SK-MEL-5 (cell line): ENCODE results near the gene TMEM184A. TPM values are rescaled to one million over a fixed set of nuclear protein-coding genes. Genes with fewer than 3 reads are reported as not detected.
"Not testable (repeated sequence)": the region's sequence is repeated elsewhere in the genome, so short reads cannot be mapped to it uniquely, and the experiment has no call there.

Experiments
- DNase-seq: peaks from one replicate; pipeline ENCODE4 v3.0.0-alpha.2; 2016; ENCODE audit warnings: low read depth, low spot score
- in situ Hi-C: cut with HindIII; loops from 2 replicates; pipeline ENCODE4 v1.10.0; 2016; ENCODE audit warnings: low sequenced_read_pairs, high pct_unique_total_duplicates, low pct_unique_long_range_greater_than_20kb
- total RNA-seq: library from RNA; depleted of rRNA; stranded (reverse); fragments of >200 nt; shearing (Covaris generic); gene quantifications from 2 replicates; pipeline ENCODE4 v1.2.3, GENCODE V29; 2014

Gene TMEM184A
- total RNA-seq, 1 experiment from 2014 or later, result 0.16 TPM

DNA sequence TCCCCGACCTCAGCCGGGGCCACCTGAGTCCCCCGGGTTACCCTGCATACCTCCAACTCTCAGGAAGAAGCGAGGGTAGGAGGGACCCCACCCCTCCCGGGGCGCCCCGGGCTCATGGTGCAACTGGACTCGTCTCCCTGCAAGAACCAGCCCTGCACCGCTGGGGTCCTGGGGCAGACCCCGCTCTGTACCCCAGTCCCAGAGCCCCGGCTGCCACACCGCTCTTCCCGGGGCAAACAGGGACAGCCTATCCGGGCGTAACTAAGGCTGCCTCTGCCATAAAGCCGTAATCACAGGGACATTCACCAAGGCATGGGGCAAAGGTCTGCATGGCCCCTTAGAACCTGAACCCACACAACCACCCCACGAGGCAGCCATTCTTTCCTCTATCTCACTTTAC is 32.2 kb downstream of the TMEM184A start:
- DNase-seq, result no peak
- in situ Hi-C loops, result no loop called here

GRCh38 chr7:1523208-1523607 is 32.8 kb downstream of the TMEM184A start:
- DNase-seq, result no peak
- in situ Hi-C loops, result no loop called here

DNA sequence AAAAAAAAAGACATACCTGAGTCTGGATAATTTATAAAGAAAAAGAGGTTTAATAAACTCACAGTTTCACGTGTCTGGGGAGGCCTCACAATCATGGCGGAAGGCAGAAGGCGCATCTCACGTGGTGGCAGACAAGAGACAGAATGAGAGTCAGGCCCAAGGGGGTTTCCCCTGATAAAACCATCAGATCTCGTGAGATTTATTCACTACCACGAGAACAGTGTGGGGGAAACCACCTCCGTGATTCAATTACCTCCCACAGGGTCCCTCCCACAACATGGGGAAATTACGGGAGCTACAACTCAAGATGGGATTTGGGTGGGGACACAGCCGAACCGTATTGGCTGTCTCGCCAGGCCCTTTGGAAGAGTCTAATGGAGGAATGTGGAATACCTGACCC is 34.5 kb downstream of the TMEM184A start:
- in situ Hi-C loops, result no loop called here
- DNase-seq, result no peak

- peak; percentile 87 for DNase-seq
- in situ Hi-C loops, result no loop called here
Observed at GRCh38 chr7:1520539-1521234, 35.3 kb downstream of the TMEM184A start.

DNA sequence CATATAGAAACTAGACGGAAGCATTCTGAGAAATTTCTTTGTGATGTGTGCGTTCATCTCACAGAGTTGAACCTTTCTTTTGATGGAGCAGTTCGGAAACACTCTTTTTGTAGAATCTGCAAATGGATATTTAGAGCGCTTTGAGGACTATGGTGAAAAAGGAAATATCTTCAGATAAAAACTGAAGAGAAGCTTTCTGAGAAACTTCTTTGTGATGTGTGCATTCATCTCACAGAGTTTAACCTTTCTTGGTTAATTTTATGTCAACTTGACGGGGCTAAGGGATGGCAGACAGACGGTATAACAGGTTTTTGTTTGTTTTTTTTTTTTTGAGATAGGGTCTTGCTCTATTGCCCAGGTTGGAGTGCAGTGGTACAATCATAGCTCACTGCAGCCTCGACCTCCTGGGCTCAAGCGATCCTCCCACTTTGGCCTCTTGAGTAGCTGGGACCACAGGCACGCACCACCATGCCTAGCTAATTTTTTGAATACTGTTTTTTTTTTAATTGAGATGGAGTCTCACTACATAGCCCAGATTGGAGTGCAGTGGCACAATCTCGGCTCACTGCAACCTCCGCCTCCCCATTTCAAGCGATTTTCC is 36.6 kb downstream of the TMEM184A start:
- in situ Hi-C loops, DNase-seq: not testable (repeated sequence)

DNA sequence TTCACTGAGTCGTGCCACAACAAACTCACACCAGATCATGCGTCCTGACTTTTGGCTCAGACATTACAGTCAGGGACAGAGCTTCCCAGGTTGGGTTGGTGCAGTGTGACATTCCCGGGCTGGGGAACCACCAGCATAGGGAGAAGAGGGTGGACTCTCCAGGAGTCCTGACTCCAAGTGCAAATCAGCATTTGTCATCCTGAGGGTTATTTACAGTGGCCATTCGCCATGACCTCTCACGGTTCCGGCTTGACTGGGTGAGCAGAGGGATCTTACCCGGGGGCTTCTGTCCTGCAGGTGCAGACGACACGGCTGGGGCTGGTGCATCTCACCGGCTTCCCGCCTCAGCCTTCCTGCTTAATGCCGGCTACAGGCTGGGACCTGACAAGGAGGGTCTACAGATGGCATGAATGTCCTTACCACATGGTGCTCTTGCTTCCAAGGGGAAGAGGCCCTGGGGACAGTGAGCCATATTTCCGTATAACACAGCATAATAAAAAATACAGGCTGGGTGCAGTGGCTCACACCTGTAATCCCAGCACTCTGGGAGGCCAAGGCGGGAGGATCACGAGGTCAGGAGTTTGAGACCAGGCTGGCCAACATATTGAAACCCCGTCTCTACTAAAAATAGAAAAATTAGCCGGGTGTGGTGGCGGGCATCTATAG is 39.3 kb downstream of the TMEM184A start:
- DNase-seq, result no peak
- in situ Hi-C loops, result no loop called here

DNA sequence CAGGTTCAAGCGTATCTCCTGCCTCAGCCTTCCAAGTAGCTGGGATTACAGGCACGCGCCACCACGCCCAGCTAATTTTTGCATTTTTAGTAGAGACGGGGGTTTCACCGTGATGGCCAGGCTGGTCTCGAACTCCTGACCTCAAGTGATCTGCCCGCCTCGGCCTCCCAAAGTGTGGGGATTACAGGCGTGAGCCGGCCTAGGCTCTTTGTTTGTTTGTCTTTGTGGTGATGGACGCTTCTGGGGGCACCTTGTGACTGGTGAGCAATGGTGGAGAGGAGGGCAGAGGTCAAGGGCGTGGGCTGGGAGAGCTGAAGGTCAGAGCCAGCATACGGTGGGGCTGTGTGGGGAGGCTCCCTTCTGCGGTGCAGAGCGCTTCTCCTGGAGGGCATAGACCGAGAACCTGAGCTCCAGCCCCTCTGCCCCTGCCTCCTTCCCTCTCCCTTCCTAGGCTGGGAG is 40.5 kb downstream of the TMEM184A start:
- in situ Hi-C loops, DNase-seq: not testable (repeated sequence)

- no peak for DNase-seq
- in situ Hi-C loops, result no loop called here
Observed at GRCh38 chr7:1514995-1515401, 41.0 kb downstream of the TMEM184A start.

DNA sequence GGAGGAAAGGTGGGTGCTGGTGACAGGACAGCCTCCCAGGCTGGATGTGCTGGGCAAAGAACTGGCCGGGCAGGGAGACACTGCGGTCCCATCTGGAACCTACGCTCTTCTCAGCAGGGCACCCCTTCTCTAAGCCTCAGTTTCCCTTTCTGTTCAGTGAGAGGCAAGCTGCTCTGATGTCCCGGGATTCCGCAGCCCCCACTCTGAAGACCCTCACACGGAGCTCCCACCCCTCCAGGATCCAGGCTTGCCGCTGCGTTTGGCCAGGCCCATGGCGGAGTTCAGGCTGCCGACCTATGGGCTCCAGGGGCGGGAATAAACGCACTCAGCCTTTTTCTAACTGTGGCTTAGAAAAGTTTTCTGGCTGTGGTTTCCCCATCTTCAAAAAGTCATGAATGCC is 41.6 kb downstream of the TMEM184A start:
- no peak for DNase-seq
- in situ Hi-C loops, result no loop called here

GRCh38 chr7:1513657-1514095 is 42.3 kb downstream of the TMEM184A start:
- peak; percentile 58 for DNase-seq
- in situ Hi-C loops, result no loop called here

DNA sequence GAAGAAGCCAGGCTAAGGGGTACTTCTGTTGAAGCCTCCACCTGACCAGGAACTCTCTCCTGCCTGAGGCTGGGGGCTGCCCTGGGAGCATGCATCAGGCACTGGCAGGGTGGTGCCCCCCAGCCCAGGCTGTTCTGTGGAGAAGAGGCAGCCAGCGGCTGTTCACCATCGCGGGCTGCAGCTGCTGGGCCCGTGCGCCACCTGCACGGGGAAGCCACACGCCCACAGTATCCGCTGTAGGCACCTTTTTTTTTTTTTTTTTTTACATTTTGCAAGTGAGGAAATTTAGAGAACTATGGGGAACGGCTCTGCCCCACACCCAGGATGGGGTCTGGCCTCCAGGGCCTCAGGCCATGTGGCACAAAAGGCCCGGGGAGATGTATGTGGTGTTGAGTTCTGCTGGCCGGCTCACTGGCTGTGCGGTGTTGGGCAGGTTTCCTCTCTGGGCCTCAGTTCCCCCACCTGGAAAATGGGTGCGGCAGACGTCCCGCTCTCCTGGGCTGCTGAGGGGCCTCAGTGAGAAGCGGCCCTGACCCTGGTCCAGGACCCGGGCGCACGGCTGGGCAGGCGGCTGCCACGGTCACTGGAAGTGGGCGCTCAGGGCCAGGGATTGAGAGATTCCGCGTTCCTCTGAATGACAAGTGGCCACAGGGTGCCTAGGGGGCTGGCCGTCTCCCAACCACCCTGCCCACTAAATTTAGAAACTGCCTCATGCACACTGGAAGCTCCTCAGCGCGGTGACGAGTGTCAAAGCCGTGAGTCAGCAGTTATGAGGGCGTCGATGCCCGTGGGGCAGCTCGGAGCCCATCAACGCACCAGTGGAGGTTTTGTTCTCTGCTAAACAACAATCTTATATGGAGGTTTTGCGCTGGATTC is 43.0 kb downstream of the TMEM184A start:
- DNase-seq, result peak; percentile 70
- in situ Hi-C loops, result no loop called here

GRCh38 chr7:1511444-1512422 is 44.3 kb downstream of the TMEM184A start:
- in situ Hi-C loops, result no loop called here
- no peak for DNase-seq

DNA sequence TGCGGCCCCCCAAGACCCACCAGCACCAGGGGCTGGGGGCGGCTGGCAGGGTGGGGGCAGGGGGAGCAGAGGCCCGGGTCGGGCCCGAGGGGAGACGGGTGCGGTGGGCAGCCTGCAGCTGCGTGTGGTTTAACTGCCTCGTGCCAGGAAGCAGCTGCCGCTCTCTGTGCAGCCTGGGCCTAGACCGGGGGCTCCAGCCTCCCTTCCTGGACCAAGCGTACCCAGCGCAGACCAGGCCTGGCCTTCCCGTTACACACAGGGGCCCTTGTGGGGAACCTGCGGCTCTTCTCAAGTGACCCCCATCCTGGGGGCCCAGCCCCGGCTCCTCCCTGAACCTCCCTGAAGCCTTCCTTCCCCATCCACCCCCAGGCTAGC is 45.2 kb downstream of the TMEM184A start:
- DNase-seq, result no peak
- in situ Hi-C loops, result no loop called here

GRCh38 chr7:1509226-1509625 is 46.8 kb downstream of the TMEM184A start:
- no peak for DNase-seq
- in situ Hi-C loops, result no loop called here

DNA sequence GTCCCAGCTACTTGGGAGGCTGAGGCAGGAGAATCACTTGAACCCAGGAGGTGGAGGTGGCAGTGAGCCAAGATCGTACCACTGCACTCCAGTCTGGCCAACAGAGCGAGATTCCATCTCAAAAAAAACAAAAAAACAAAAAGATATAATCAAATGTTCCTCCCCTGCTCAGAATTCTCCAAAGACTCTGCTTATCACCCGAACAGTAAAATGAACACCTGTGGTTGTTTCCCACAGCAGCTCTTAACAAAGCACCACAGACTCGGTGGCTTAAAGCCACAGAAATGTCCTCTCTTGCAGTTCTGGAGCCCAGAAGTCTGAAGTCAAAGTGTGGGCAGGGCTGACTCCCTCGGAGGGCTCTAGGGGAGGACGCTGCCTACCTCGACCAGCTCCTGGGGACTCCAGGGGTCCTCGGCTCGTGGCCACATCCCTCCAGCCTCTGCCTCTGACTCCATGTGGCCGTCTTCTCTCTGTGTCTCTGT is 47.7 kb downstream of the TMEM184A start:
- DNase-seq, result no peak
- in situ Hi-C loops, result no loop called here

DNA sequence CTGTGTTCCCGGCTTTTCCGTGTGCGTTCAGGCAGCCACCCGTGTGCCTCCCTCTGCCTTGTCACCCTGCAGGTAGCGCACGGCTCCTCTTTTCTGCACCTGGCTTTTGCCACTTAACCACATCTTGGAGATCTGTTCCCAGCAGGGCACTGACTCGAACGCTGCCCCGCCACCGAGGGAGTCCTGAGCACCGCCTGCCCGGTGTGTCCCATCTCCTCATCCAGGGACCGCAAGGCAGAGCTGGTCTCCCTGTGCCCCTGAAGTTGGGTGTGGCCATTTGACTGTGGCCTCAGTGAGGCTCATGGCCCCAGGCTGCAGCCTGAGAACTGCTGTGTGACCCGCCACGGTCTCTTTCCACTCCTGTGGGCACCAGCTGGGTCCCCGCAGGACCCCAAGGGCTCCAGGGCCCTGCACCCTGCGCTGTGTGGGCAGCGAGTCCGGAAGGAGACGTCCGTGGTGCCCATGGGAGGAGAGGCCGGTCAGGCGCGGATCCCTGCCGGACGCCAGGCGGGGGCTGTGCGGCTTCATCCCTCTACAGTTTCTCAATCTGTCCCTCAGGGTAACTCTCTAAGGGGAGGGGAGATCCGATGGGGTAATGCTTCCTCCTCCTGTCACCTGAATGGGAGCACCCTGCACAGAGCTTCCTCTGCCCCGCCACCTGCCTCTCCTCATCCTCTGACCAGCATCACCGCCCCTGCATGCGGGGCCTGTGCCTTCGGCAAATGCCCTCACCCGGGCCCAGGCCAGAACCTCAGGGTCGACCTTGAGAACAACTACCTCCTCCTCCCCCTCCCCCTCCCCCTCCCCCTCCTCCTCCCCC is 50.1 kb downstream of the TMEM184A start:
- in situ Hi-C loops, result no loop called here
- no peak for DNase-seq
